GM18873 (cell line): Measurements from ENCODE around the gene CCDC180.
"Not testable (repeated sequence)": the region's sequence is repeated elsewhere in the genome, so short reads cannot be mapped to it uniquely, and the experiment has no call there.

ENCODE experiments used
- ATAC-seq: cut with Tn5 transposase; IDR thresholded peaks from one replicate; pipeline ENCODE4 v1.9.1; 2021; ENCODE audit warnings: mild to moderate bottlenecking, moderate library complexity, moderate number of reproducible peaks; ENCODE audit not compliant: unreplicated experiment, low FRiP score

CCDC180 gene

DNA sequence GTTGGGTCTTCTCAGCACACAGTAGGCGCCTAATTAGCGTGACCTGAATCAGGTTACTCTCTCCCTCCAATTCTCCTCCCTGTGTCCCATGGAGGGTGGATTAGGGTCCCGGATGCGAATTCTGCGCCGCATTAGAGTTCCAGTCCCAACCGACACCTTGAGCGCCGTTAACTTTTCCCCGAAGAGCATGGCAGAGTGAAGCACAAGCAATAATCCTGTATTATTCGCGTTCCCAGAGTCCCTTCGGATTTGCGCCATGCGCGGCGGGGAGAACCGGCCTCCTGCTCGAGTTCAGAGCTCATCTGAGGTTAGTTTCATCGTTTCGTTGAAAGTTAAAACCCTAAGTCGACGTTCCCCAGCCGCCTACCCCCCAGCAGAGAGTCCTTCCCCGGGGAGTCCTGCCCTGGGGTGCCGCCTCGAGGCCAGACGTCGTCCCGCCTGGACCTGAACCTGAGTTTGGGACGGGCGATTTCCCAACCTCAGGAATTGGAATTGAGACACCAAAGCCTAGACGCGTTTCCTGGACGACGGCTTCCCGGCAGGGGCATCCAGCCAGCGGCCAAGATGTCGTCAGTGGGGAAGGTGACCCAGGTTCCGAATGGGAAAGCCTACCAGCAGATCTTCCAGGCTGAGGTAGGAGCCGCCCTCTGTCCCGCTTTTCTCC lies at the start of gene CCDC180:
Gene CCDC180, plus strand, starts transcription at position 160 of the 664 bp plus-strand sequence. Its CDS starts 405 bp downstream, at position 565.
- no peak for ATAC-seq

DNA sequence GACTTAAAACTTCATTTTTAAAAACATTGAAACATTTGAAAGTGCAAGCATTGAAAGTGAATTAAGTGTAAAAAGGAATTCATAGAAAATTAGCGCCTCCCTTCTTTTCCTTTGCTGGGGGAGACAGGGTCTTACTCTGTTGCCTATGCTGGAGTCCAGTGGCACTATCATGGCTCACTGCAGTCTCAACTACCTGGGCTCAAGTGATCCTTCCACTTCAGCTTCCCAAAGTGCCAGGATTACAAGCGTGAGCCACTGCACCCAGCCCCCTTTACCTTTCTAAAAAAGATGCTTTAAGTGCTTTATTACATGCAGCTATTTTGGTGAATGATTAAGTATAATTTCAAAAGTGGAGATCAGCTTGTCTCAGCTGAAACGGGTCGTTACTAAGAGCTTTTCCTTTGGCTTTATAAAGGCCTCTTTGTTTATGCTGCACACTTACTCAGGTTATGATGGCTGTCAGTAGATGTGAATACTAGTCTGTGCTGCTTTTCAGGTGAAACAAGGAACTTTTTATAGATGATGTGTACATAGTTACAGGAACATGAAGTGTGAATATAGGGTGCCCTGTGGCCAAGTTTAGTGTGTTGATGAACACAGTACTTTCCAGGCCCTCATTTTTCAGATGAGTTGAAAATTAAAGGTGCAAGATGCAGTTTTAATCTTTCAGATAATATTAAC lies 47.5 kb upstream of the CCDC180 start:
- ATAC-seq, result not testable (repeated sequence)

DNA sequence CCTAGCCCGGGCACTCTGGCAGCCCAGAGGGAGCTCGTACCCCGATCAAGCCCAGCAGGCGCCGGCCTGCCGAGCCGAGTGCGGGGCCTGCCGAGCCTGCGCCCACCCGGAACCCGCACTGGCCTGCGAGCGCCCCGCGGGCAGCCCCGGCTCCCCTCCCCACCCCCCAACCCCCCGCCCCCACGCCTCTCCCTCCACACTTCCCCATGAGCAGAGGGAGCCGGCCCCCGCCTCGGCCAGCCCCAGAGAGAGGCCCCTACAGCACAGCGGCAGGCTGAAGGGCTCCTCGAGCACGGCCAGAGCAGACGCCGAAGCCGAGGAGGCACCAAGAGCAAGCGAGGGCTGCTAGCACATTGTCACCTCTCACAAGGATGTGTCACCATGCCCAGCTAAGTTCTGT lies 36.2 kb upstream of the CCDC180 start:
- ATAC-seq, result no peak

DNA sequence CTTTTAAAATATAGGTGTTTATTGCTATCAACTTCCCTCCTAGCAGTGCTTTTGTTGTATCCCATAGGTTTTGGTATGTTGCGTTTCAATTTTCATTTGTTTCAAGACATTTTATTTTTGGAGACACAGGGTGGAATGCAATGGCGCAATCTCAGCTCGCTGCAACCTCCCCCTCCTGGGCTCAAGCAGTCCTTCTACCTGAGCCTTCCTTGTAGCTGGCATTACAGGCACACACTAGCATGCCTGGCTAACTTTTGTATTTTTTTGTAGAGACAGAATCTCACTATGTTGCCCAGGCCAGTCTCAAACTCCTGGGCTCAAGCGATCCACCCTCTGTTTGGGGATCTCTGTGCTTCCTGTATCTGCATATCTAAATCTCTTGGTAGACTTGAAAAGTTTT lies 35.4 kb upstream of the CCDC180 start:
- ATAC-seq, result no peak

DNA sequence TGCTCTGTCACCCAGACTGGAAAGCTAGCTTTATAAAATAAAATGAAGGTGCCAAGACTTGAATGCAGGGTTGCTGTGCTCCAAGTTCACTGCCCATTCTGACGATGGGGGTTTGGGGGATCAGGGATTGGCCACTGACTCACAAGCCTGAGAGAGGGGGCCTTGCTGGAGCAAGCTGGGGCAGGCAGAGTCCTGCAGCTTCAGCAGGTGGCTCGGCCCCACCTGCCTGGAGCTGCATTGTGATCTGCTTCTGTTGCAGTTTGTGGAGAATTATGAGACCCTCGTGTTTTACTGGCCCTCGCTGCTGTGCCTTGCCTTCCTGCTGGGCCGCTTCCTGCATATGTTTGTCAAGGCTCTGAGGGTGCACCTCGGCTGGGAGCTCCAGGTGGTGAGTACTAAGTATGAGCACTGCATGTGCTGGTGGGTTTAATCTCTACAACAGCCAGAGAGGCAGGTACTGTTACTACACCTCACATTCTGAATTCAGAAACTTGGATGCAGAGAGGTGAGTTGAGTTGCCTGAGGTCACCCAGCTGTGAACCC lies 31.1 kb upstream of the CCDC180 start:
- ATAC-seq, result no peak

DNA sequence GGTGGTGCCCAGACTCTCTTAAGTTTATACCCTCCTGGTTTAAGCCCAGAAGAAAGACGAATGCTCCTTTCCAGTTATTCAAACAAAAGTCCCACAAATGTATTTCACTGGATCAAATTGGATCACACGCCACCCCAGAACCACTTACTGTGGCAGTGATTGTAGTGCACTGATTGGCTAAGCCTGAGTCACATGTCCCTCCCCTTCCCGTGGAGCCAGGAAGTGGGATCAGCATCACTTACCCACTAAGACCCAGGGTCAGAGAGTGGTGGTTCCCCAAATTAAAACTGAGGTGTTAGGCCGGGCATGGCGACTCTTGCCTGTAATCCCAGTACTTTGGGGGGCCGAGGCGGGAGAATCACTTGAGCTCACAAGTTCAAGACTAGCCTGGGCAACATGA lies 29.5 kb upstream of the CCDC180 start:
- no peak for ATAC-seq

DNA sequence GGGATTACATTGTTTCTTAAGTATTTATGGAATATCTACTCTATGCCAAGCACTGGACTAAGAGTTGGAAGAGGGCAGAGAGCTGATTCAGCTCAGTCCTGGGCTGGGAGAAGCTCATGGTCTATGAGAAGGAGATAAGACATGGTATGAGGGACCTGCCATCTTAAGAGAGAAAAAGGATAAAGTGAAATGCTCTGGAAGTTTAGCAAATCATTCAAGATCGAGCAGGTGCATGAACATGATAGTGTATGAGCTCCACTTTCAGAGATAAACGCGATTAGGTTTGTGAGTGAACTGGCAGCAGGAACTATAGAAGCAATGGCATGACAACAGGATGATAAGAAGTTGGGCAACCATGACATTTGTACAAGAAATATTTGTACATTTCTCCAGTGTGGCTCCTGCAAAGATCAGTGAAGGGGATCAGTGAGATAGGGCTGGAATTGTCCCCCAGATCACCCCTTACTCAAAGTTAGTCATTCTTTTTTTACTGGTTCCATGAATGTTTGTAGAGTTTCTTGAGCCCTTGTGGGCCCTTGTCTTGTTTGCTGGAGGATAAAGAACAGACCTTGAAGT lies 26.6 kb upstream of the CCDC180 start:
- no peak for ATAC-seq

DNA sequence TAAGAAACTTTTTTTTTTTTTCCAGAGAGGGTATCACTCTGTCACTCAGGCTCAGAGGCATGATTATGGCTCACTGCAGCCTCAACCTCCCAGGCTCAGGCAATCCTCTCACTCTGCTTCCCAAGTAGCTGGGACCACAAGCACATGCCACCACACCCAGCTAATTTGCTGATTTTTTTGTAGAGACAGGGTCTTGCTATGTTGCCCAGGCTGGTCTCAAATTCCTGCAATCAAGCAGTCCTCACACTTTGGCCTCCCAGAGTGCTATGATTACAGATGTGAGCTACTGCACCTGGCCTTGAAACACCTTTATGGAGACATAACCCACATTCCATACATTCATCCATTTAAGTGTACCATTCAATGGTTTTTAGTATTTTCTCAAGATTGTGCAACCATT lies 23.7 kb upstream of the CCDC180 start:
- no peak for ATAC-seq

DNA sequence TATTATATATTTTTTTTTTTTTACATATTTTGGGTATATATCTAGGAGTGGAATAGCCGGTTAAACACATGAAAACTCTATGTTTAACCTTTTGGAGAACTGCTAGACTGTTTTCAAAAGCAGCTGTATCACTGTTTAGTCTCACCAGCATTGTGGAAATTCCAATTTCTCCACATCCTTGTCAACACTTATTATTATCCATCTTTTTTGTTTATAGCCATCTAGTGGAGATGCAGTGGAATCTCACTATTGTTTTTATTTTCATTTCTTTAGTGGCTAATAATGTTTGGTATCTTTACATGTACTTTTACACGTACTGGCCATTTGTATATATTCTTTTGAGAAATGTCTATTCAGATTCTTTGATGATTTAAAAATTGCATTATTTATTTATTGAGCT lies 22.7 kb upstream of the CCDC180 start:
- no peak for ATAC-seq

DNA sequence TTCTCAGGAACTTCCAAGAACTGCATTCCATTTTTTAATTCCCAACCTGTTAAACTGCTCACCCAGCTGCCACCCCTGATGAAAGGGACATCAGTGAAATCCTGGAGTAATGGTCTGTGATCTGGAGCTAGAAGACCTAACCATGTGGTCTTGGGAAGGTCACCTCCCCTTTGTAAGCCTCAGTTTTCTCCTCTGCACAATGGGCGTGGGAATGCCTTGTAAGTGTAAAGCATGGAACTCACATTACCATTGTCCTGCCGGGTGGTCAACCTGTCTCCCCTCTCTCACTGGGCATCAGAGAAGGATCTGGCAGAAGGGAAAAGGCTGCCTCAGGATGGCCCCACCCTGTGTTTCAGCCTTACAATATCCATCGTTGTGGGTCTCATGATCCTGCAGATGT lies 15.3 kb upstream of the CCDC180 start:
- no peak for ATAC-seq

DNA sequence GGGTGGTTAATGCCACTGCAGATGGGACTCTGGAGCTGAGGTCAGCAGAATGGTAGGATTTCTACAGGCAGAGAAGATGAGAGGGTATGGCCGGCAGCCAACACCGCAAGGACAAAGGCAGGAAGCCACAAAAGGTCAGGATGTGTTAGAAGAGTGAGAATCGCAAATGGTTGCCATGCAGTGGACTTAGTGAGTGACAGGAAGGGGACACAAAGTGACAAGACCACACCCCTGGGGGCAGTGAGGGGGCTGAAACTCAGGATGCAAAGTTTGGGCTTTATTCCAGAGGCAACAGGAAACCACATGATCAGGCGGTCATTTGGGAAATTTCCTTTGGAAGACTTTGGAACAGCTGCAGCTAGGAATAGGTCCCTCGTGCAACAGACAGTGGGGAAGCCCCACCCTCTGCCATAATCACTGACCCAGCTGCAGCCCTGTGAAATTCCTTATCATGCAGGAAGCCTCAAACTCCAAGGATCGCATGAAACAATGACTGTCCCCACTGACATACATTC lies 14.2 kb upstream of the CCDC180 start:
- no peak for ATAC-seq

DNA sequence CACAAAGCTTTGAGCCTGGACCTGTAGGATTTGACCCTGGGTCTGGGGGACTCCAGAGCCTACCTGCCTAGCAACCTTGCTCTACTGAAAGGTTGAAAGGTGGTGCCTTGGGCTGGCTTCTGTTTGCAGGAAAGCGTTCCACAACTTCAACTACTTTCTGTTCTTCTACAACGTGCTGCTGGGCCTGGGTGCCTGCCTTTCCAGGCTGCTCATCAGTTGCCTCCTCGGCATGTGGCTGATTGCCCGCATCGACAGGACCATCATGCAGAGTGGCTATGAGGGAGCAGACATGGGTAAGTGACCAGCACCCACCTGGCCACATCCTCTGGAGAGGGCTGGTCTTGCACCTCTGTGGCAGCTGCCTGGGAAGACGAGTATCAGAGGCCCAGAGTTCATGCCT lies 13.6 kb upstream of the CCDC180 start:
- no peak for ATAC-seq

DNA sequence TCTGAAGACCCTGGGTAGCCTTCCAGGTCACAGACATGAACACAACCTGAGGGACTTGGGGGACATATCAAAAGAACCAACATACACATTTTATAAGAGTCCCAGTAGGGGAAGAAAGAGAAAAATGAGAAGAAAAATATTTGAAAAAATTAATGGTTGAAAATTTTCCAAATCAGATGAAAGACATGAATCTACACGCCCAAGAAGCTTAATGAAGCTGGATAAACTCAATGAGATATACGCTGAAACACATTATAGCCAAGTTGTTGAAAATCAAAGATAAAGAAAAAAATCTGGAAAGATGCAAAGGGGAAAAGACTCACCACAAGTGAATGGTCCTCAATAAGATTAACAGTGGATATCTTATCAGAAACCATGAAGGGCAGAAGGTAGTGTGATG lies 9.6 kb upstream of the CCDC180 start:
- no peak for ATAC-seq

DNA sequence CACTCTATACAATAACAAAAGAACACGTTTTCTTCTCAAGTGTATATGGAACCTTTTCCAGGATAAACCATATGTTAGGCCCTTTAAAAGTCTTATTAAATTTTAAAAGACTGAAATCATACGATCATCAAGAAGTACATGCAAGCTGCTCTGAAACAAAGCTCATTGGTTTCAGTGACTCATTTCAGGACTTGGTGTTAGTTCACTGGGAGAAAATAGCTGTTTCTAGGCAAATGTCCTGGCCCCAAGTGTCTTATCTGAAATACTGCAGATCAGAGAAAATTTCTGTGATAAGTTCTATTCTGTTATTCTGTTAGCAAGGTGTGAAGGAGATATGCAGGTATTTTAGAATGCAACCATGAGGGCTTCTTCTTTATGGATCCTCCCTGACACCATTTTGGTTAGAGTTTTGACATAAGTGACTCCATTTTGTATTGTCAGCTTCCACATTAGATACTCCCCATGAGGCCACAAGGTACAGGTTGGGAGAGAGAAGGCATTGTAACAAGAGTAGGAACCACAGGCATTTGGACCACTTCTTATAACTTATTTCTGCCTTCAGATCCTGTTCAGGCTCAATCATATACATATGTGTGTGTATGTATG lies 7.5 kb upstream of the CCDC180 start:
- ATAC-seq, result no peak

DNA sequence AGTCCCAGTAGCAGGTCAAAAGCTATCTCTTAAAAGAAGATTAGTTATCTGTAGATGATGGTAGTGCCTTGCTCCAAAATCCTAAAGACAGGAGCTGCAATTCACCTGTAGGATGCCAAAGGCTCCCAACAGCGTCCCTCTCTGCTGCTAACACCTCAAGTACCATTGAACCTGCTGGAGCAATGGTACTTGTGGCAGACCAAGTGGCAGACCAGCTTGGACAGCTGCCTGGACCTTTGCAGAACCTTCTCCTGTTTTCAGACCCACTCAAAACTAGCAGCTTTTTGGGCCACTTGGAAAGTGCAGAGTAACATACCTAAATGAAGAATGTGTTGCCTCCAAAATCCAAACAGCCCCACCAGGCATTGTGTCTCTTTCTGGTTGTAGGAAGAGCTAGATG lies 6.9 kb upstream of the CCDC180 start:
- no peak for ATAC-seq

DNA sequence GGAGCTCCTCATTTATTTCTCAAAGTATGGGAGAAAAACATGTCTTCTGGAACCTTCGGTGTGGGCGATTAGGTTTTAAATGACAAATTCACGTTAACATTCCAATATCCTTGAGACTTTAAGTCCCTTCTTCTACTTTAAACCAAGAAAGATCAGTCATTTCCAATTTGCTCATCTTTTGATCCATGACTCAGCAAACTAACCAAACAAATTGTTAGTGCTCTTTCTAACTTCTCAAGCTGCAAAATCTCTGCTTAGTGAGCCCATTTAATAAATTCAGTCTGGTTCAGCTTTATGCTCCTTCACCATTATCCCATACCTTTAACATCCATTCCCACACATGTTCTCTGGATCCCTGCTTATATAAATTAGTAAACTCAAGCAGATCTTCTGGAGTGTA lies 5.5 kb upstream of the CCDC180 start:
- ATAC-seq, result no peak

DNA sequence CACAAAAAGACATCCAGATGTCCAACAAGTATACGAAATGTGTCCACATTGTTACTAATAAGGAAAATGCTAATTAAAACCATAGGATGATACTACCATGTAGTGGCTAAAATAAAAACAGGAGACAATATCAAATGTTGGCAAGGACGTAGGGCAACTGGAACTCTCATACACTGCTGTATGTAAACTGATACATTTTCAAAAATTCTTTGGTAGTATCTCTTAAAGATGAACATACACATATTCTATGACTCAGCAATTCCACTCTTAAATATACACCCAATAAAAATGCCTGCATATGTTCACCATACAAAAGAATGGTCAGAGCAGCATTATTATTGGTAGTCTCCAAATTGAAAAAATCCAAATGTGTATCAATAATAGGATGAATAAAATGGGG lies 2.9 kb upstream of the CCDC180 start:
- no peak for ATAC-seq

DNA sequence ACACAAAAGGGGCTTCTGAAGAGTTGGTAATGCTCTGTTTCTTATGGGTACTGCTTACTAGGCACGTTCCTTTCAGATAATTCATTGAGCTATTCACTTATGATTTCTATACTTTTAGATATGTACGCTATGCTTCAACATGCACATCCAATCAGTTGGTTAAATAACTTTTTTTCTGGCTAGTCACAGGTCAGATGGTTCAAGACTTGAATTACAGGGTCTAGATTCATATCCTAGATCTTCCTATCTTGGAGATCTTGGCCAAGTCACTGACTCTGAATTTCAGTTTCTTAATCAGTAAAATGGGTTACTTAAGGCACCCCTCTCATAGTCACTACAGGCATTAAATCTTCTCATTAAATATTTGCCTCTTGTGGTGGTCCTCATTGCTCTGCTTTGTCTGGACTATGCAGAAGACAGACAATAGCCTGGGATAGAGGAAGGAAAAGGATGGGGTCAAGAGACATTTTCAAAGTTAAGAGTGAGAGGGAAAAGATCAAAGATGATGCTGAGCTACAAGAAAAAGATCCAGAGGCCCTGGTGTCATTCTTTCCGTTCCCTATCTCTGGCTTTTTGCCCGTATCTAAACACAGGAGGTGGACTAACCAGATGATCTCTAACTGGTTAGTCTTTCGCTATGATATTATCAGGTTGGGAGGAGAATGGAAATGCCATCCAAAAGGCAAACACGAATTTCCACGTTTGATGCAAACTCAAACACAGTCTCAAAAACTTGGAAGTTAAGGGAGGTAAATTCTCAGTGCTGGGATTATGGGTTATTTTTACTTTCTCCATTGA lies 1.8 kb upstream of the CCDC180 start:
- ATAC-seq, result no peak

DNA sequence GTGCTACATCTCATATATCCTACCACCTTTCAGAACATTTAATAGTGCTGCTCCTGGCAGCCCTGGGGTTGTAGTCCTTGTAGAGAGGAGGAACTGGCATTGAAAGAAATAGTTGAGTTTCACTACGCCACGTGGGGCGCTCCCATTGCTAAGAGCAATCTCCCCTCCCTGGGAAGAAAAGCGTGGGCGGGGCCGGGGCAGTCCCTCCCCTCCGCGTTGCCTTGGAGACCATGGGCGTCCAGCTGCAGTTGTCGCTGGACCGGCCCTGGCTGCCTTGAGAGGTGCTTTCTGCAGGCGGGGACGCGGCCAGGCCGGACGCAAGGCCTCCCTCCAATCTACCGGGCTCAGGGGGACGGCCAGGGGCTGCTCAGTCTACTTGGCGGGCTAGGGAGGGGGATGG lies 368 bp upstream of the CCDC180 start:
- ATAC-seq, result no peak

DNA sequence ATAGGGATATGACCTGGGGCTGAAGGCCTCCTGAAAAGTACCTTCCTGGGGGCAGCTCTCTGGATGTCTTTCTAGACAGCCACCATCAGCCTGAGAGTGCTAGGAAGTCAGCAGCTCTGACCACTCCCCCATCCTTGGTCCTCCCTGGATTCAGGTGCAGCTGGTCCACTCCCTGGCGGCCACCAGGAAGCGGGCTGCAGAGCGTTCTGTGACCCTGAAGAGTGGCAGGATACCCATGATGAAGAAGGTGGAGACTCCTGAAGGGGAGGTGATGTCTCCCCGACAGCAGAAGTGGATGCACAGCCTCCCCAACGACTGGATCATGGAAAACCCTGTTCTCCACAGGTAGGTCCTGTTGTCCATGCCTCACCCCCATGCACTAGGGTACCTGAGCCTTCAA lies 1.8 kb downstream of the CCDC180 start:
- ATAC-seq, result no peak
